Measurements from ENCODE around the gene PYY. TPM values are rescaled to one million over a fixed set of nuclear protein-coding genes. Genes with fewer than 3 reads are reported as not detected.

Gene PYY
- total and polyA plus RNA-seq, 12 donors: 0.06 TPM; not detected in 11

GRCh38 chr17:43982171-43982570 lies 28.4 kb upstream of the PYY start:
- Histone ChIP-seq H3K36me3 (no peaks in the 10 kb centered on the region), H3K9me3 (no peaks in the 10 kb centered on the region), H3K4me1 (peaks cover 0 to 20% (median 10%) of the 10 kb centered on the region in 9 donors), H3K27ac (no peak overlapping the region), H3K4me3 (no peak overlapping the region), H3K27me3 (peaks cover 0 to 75% (median 44%) of the 10 kb centered on the region in 7 donors)
- no peak for DNase-seq
- WGBS, 2 donors: 87 to 88% methylated on average over 2 of the region's 2 CpGs
- intact Hi-C loops (cut with DNase I): no loop called here
- ATAC-seq: no peak
- TF ChIP-seq, protein P1, sequence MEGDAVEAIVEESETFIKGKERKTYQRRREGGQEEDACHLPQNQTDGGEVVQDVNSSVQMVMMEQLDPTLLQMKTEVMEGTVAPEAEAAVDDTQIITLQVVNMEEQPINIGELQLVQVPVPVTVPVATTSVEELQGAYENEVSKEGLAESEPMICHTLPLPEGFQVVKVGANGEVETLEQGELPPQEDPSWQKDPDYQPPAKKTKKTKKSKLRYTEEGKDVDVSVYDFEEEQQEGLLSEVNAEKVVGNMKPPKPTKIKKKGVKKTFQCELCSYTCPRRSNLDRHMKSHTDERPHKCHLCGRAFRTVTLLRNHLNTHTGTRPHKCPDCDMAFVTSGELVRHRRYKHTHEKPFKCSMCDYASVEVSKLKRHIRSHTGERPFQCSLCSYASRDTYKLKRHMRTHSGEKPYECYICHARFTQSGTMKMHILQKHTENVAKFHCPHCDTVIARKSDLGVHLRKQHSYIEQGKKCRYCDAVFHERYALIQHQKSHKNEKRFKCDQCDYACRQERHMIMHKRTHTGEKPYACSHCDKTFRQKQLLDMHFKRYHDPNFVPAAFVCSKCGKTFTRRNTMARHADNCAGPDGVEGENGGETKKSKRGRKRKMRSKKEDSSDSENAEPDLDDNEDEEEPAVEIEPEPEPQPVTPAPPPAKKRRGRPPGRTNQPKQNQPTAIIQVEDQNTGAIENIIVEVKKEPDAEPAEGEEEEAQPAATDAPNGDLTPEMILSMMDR (IDR thresholded peaks at IDR 0.05): no peak

GRCh38 chr17:43979671-43980070 lies 25.9 kb upstream of the PYY start:
- Histone ChIP-seq H3K36me3 (no peaks in the 10 kb centered on the region), H3K27ac (no peak overlapping the region), H3K27me3 (peaks cover 0 to 61% (median 37%) of the 10 kb centered on the region in 7 donors), H3K4me3 (no peak overlapping the region), H3K9me3 (no peaks in the 10 kb centered on the region), H3K4me1 (peaks cover 0 to 14% (median 8%) of the 10 kb centered on the region in 9 donors)
- no peak for DNase-seq
- no peak for ATAC-seq
- 89 to 91% methylated on average over 4 of the region's 4 CpGs for WGBS, 2 donors
- TF ChIP-seq, protein P1 (IDR thresholded peaks at IDR 0.05): no peak
- intact Hi-C loops (cut with DNase I): no loop called here

DNA sequence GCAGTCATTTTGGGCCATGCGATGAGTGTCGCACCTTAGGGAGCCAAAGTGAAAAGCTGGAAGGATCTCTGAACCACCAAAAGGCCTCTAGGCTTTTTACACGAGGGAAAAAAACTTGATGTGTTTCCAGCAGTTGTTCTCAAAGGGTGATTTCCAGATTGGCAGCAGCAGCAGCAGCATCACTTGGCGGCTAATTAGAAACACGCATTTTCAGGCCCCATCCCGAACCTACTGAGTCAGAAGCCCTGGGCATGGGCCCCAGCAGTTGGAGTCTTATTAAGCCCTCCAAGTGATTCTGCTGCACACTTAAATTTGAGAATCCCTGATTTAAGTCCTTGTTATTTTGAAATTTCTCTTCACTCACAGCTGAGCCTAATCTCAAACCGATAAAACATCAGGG lies 25.3 kb upstream of the PYY start:
- Histone ChIP-seq H3K27ac (no peak overlapping the region), H3K9me3 (no peaks in the 10 kb centered on the region), H3K27me3 (peaks cover 0 to 57% (median 31%) of the 10 kb centered on the region in 7 donors), H3K4me3 (no peak overlapping the region), H3K4me1 (peaks cover 0 to 9% (median 6%) of the 10 kb centered on the region in 9 donors), H3K36me3 (no peaks in the 10 kb centered on the region)
- 77 to 81% methylated on average over 7 of the region's 7 CpGs for WGBS, 2 donors
- no peak for DNase-seq
- TF ChIP-seq, protein P1 (IDR thresholded peaks at IDR 0.05): no peak
- no peak for ATAC-seq
- intact Hi-C loops (cut with DNase I): no loop called here

DNA sequence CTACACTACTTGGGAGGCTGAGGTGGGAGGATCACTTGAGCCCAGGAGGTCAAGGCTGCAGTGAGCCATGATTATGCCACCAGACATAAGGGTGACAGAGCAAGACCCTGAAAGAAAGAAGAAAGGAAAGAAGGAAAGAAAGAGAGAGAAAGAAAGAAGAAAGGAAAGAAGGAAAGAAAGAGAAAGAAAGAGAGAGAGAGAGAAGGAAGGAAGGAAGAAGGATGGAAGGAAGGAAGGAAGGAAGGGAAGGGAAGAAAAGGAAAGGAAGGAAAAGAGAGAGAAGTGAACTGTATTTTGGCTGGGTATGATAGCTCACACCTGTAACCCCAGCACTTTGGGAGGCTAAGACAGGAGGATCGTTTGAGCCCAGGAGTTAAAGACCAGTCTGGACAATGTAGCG lies 24.3 kb upstream of the PYY start:
- intact Hi-C loops (cut with DNase I): no loop called here
- Histone ChIP-seq H3K27me3 (peaks cover 0 to 48% (median 24%) of the 10 kb centered on the region in 7 donors), H3K36me3 (no peaks in the 10 kb centered on the region), H3K27ac (no peak overlapping the region), H3K4me1 (no peaks in the 10 kb centered on the region), H3K4me3 (no peak overlapping the region), H3K9me3 (no peaks in the 10 kb centered on the region)
- WGBS, 2 donors: 79 to 83% methylated on average over 2 of the region's 2 CpGs
- no peak for DNase-seq
- ATAC-seq: no peak
- TF ChIP-seq, protein P1 (IDR thresholded peaks at IDR 0.05): no peak

All from heart right ventricle (tissue), 16 donors.